SIG-M5 (cell line): ENCODE measurements around the gene SLC36A2.

ENCODE experiments used
- DNase-seq: peaks from one replicate; lab custom pipeline; 2025; lab: John Stamatoyannopoulos, UW

SLC36A2 gene

GRCh38 chr5:151283120-151283825 is 64.1 kb downstream of the SLC36A2 start:
- DNase-seq = no peak

GRCh38 chr5:151281001-151281639 is 66.2 kb downstream of the SLC36A2 start:
- no peak for DNase-seq

GRCh38 chr5:151280443-151280842 is 66.9 kb downstream of the SLC36A2 start:
- no peak for DNase-seq

GRCh38 chr5:151278845-151279244 is 68.5 kb downstream of the SLC36A2 start:
- DNase-seq = no peak

GRCh38 chr5:151275803-151276202 is 71.6 kb downstream of the SLC36A2 start:
- DNase-seq = no peak

- no peak for DNase-seq
These were observed 72.7 kb downstream of the SLC36A2 start for GRCh38 chr5:151274666-151275065.

GRCh38 chr5:151271336-151271735 is 76.0 kb downstream of the SLC36A2 start:
- no peak for DNase-seq

GRCh38 chr5:151270599-151270998 is 76.8 kb downstream of the SLC36A2 start:
- DNase-seq = no peak

GRCh38 chr5:151267491-151268260 is 79.7 kb downstream of the SLC36A2 start:
- no peak for DNase-seq
